Astrocyte (in vitro differentiated cells and primary cell): Measurements from ENCODE around the gene CD9. TPM values are rescaled to one million over a fixed set of nuclear protein-coding genes. Genes with fewer than 3 reads are reported as not detected.

Experiments used
- DNase-seq: peaks from one replicate; pipeline ENCODE4 v3.0.0-alpha.2; 2010; ENCODE audit warnings: low read depth
- FAIRE-seq: peaks from 2 replicates; lab custom pipeline; 2011; peaks lifted over from hg19 to GRCh38; lab: Jason Lieb, UNC
- H2AFZ ChIP-seq: 2 replicates; pipeline ENCODE4 v1.6.0; 2012; ENCODE audit warnings: low read depth, low read length, inconsistent platforms
- H3K27ac ChIP-seq: 2 replicates; pipeline ENCODE4 v1.5.1; 2011; ENCODE audit warnings: low read depth, low read length, inconsistent platforms
- H3K27me3 ChIP-seq: 2 replicates; pipeline ENCODE4 v1.6.0; 2011; ENCODE audit warnings: low read length, inconsistent platforms; ENCODE audit not compliant: insufficient read depth
- H3K36me3 ChIP-seq: 2 replicates; pipeline ENCODE4 v1.5.1; 2011; ENCODE audit warnings: low read length, inconsistent platforms; ENCODE audit not compliant: insufficient read depth
- H3K4me1 ChIP-seq: 2 replicates; pipeline ENCODE4 v1.5.1; 2011; ENCODE audit warnings: low read length, inconsistent platforms; ENCODE audit not compliant: insufficient read depth
- H3K4me2 ChIP-seq: 2 replicates; pipeline ENCODE4 v1.6.0; 2012; ENCODE audit warnings: low read length, inconsistent platforms
- H3K4me3 ChIP-seq: 2 replicates; pipeline ENCODE4 v1.5.1; 2011; ENCODE audit warnings: low read depth, mild to moderate bottlenecking, low read length, inconsistent platforms; ENCODE audit not compliant: insufficient read depth
- H3K79me2 ChIP-seq: 2 replicates; pipeline ENCODE4 v1.6.0; 2012; ENCODE audit warnings: mild to moderate bottlenecking, low read length, inconsistent platforms; ENCODE audit not compliant: insufficient read depth
- H3K9ac ChIP-seq: 2 replicates; pipeline ENCODE4 v1.6.0; 2012; ENCODE audit warnings: mild to moderate bottlenecking, low read length, inconsistent platforms
- H3K9me3 ChIP-seq: 2 replicates; pipeline ENCODE4 v1.5.1; 2012; ENCODE audit warnings: low read depth, mild to moderate bottlenecking, low read length, inconsistent platforms; ENCODE audit not compliant: insufficient read depth
- H4K20me1 ChIP-seq: 2 replicates; pipeline ENCODE4 v1.6.0; 2012; ENCODE audit warnings: low read length, inconsistent platforms; ENCODE audit not compliant: insufficient read depth
- H3K27ac Mint-ChIP-seq: one replicate; pipeline ENCODE4 v1.8.0; 2021; ENCODE audit warnings: mild to moderate bottlenecking, mixed read lengths; ENCODE audit not compliant: unreplicated experiment
- H3K27me3 Mint-ChIP-seq: one replicate; pipeline ENCODE4 v1.8.0; 2021; ENCODE audit warnings: low read depth, mixed read lengths; ENCODE audit not compliant: unreplicated experiment
- H3K36me3 Mint-ChIP-seq: one replicate; pipeline ENCODE4 v1.8.0; 2021; ENCODE audit warnings: low read depth, mixed read lengths; ENCODE audit not compliant: unreplicated experiment
- H3K4me1 Mint-ChIP-seq: one replicate; pipeline ENCODE4 v1.8.0; 2021; ENCODE audit warnings: low read depth, mixed read lengths; ENCODE audit not compliant: unreplicated experiment
- H3K4me3 Mint-ChIP-seq: one replicate; pipeline ENCODE4 v1.8.0; 2021; ENCODE audit warnings: mild to moderate bottlenecking, moderate library complexity, mixed read lengths; ENCODE audit not compliant: unreplicated experiment
- H3K9me3 Mint-ChIP-seq: one replicate; pipeline ENCODE4 v1.8.0; 2021; ENCODE audit warnings: mild to moderate bottlenecking, mixed read lengths; ENCODE audit not compliant: unreplicated experiment
- CTCF ChIP-seq: IDR thresholded peaks from 2 replicates; pipeline ENCODE4 v1.5.1; 2011; ENCODE audit warnings: low read depth, mild to moderate bottlenecking, inconsistent platforms, low read length, moderate library complexity; ENCODE audit not compliant: insufficient read depth
- EZH2 ChIP-seq: IDR thresholded peaks from 2 replicates; pipeline ENCODE4 v1.6.1; 2012; ENCODE audit warnings: mild to moderate bottlenecking, low read length, inconsistent platforms; ENCODE audit not compliant: insufficient read depth
- total RNA-seq: library from RNA; stranded (reverse); gene quantifications from 2 replicates; pipeline ENCODE4 v1.2.1, GENCODE V29; 2021

CD9 gene
- total RNA-seq, 1 donor from 2014 or later: 52.2 TPM

- H3K9me3 ChIP-seq: no peaks in the 10 kb centered on the region
- H2AFZ ChIP-seq: peak overlapping the region; percentile 4
- DNase-seq (no peak), FAIRE-seq (no peak)
- Mint-ChIP-seq H3K27ac (peak overlapping the region; percentile 49), H3K4me3 (no peak overlapping the region), H3K27me3 (no peaks in the 10 kb centered on the region), H3K36me3 (no peaks in the 10 kb centered on the region), H3K4me1 (peaks cover 18% of the 10 kb centered on the region), H3K9me3 (no peaks in the 10 kb centered on the region)
- H4K20me1 ChIP-seq: peaks cover 22% of the 10 kb centered on the region
- H3K4me1 ChIP-seq: peaks cover 14% of the 10 kb centered on the region
- no peak overlapping the region for H3K4me2 ChIP-seq
- H3K4me3 ChIP-seq: no peak overlapping the region
- no peak overlapping the region for H3K27ac ChIP-seq
- no peaks in the 10 kb centered on the region for H3K27me3 ChIP-seq
- TF ChIP-seq CTCF (no peak), EZH2 (no peak)
- no peak overlapping the region for H3K9ac ChIP-seq
- no peaks in the 10 kb centered on the region for H3K36me3 ChIP-seq
- H3K79me2 ChIP-seq: peaks cover 36% of the 10 kb centered on the region
Observed at GRCh38 chr12:6205144-6205539, 4.9 kb downstream of the CD9 start.

- no peak overlapping the region for H2AFZ ChIP-seq
- H3K36me3 ChIP-seq: no peaks in the 10 kb centered on the region
- Mint-ChIP-seq H3K27me3 (no peaks in the 10 kb centered on the region), H3K4me3 (no peak overlapping the region), H3K36me3 (no peaks in the 10 kb centered on the region), H3K27ac (peak overlapping the region; percentile 49), H3K9me3 (no peaks in the 10 kb centered on the region), H3K4me1 (peaks cover 18% of the 10 kb centered on the region)
- no peak overlapping the region for H3K4me3 ChIP-seq
- no peak overlapping the region for H3K9ac ChIP-seq
- no peak overlapping the region for H3K4me2 ChIP-seq
- TF ChIP-seq CTCF (no peak), EZH2 (no peak)
- no peaks in the 10 kb centered on the region for H3K9me3 ChIP-seq
- no peak for FAIRE-seq
- DNase-seq: no peak
- no peaks in the 10 kb centered on the region for H3K27me3 ChIP-seq
- H4K20me1 ChIP-seq: peaks cover 22% of the 10 kb centered on the region
- peaks cover 35% of the 10 kb centered on the region for H3K79me2 ChIP-seq
- H3K4me1 ChIP-seq: peaks cover 9% of the 10 kb centered on the region
- H3K27ac ChIP-seq: no peak overlapping the region
Observed at GRCh38 chr12:6205761-6206160, 5.6 kb downstream of the CD9 start.

GRCh38 chr12:6206327-6206726, 6.1 kb downstream of the CD9 start:
- H3K27me3 Mint-ChIP-seq: no peaks in the 10 kb centered on the region
- no peaks in the 10 kb centered on the region for H3K9me3 Mint-ChIP-seq
- FAIRE-seq: no peak
- no peak for TF ChIP-seq EZH2
- TF ChIP-seq CTCF: no peak
- H2AFZ ChIP-seq: no peak overlapping the region
- H4K20me1 ChIP-seq: peaks cover 20% of the 10 kb centered on the region
- H3K27ac ChIP-seq: no peak overlapping the region
- H3K79me2 ChIP-seq: peaks cover 32% of the 10 kb centered on the region
- H3K27ac Mint-ChIP-seq: no peak overlapping the region
- no peak overlapping the region for H3K9ac ChIP-seq
- no peak overlapping the region for H3K4me2 ChIP-seq
- no peak overlapping the region for H3K4me3 ChIP-seq
- no peaks in the 10 kb centered on the region for H3K27me3 ChIP-seq
- DNase-seq: no peak
- H3K4me1 Mint-ChIP-seq: peaks cover 18% of the 10 kb centered on the region
- H3K4me1 ChIP-seq: peaks cover 7% of the 10 kb centered on the region
- H3K9me3 ChIP-seq: no peaks in the 10 kb centered on the region
- H3K36me3 Mint-ChIP-seq: no peaks in the 10 kb centered on the region
- H3K36me3 ChIP-seq: no peaks in the 10 kb centered on the region
- H3K4me3 Mint-ChIP-seq: no peak overlapping the region
